Fibroblast of lung (primary cell): ENCODE results near the gene PSD4. TPM values are rescaled to one million over a fixed set of nuclear protein-coding genes. Genes with fewer than 3 reads are reported as not detected.

Experiments used
- DNase-seq, 2 donors: peaks; one replicate each; pipeline versions ENCODE4 v3.0.0 to v3.0.0-alpha.2; 2010; ENCODE audit warnings: low read depth in 2 of 2
- H2AFZ ChIP-seq: 2 replicates; pipeline ENCODE4 v1.5.1; 2012; ENCODE audit warnings: low read length, control low read depth, inconsistent platforms
- H3K27ac ChIP-seq: 2 replicates; pipeline ENCODE4 v1.5.1; 2011; ENCODE audit warnings: low read length, control low read depth; ENCODE audit not compliant: insufficient read depth
- H3K27me3 ChIP-seq: 2 replicates; pipeline ENCODE4 v1.5.1; 2011; ENCODE audit warnings: mild to moderate bottlenecking, low read length; ENCODE audit not compliant: control insufficient read depth, insufficient read depth
- H3K36me3 ChIP-seq: 2 replicates; pipeline ENCODE4 v1.5.1; 2011; ENCODE audit warnings: low read length; ENCODE audit not compliant: control insufficient read depth, insufficient read depth
- H3K4me1 ChIP-seq: 2 replicates; pipeline ENCODE4 v1.5.1; 2011; ENCODE audit warnings: low read length; ENCODE audit not compliant: control insufficient read depth, insufficient read depth; ENCODE audit errors: extremely low read depth
- H3K4me2 ChIP-seq: 2 replicates; pipeline ENCODE4 v1.5.1; 2011; ENCODE audit warnings: low read length, control low read depth; ENCODE audit not compliant: insufficient read depth; ENCODE audit errors: extremely low read depth
- H3K4me3 ChIP-seq, 4 experiments: fragments of 200-600 bp in 1 of 4; sonication (generic) in 1 of 4; replicated peaks in 1 of 4; 2 replicates each; pipeline ENCODE4 v1.5.1; 2011 to 2016; ENCODE audit warnings: low read length in 4 of 4, low read depth in 3 of 4, mild to moderate bottlenecking in 3 of 4, control low read depth in 2 of 4, inconsistent platforms in 1 of 4, mixed read lengths in 1 of 4; ENCODE audit not compliant: insufficient read depth in 1 of 4; ENCODE audit errors: control extremely low read depth in 1 of 4
- H3K79me2 ChIP-seq: 2 replicates; pipeline ENCODE4 v1.5.1; 2012; ENCODE audit warnings: mild to moderate bottlenecking, low read length, inconsistent platforms; ENCODE audit not compliant: control insufficient read depth, insufficient read depth
- H3K9ac ChIP-seq: 2 replicates; pipeline ENCODE4 v1.5.1; 2011; ENCODE audit warnings: mild to moderate bottlenecking, low read length, control low read depth; ENCODE audit not compliant: insufficient read depth
- H3K9me3 ChIP-seq: 2 replicates; pipeline ENCODE4 v1.5.1; 2012; ENCODE audit warnings: low read depth, low read length; ENCODE audit not compliant: control insufficient read depth, insufficient read depth
- H4K20me1 ChIP-seq: 2 replicates; pipeline ENCODE4 v1.5.1; 2011; ENCODE audit warnings: low read length; ENCODE audit not compliant: control insufficient read depth, insufficient read depth; ENCODE audit errors: extremely low read depth
- CTCF ChIP-seq, 2 donors: IDR thresholded peaks in 1 of 2; conservative IDR thresholded peaks in 1 of 2; 1 replicate in 1 of 2; 2 replicates in 1 of 2; pipeline ENCODE4 v1.5.1; 2011 to 2012; ENCODE audit warnings: low read length in 2 of 2, control low read depth in 1 of 2, inconsistent platforms in 1 of 2, low read depth in 1 of 2, mild to moderate bottlenecking in 1 of 2
- EZH2 ChIP-seq: IDR thresholded peaks from 2 replicates; pipeline ENCODE4 v1.5.1; 2012; ENCODE audit warnings: low read length, control low read depth, mild to moderate bottlenecking; ENCODE audit errors: missing control alignments
- polyA plus RNA-seq, 2 donors: library from polyadenylated mRNA; depleted of rRNA in 1 of 2; stranded (reverse) in 1 of 2; unstranded in 1 of 2; fragments of >200 nt; gene quantifications; 2 replicates each; pipeline ENCODE4 v1.2.1, GENCODE V29; 2011 to 2012; ENCODE audit warnings: missing spikeins in 1 of 2
- total RNA-seq: library from RNA; depleted of rRNA; stranded (reverse); fragments of >200 nt; gene quantifications from 2 replicates; pipeline ENCODE4 v1.2.1, GENCODE V29; 2014

The PSD4 gene
- total and polyA plus RNA-seq, 2 donors (not counting 1 experiment from before 2014, with no cell fraction given): 1.0 to 6.1 TPM

DNA sequence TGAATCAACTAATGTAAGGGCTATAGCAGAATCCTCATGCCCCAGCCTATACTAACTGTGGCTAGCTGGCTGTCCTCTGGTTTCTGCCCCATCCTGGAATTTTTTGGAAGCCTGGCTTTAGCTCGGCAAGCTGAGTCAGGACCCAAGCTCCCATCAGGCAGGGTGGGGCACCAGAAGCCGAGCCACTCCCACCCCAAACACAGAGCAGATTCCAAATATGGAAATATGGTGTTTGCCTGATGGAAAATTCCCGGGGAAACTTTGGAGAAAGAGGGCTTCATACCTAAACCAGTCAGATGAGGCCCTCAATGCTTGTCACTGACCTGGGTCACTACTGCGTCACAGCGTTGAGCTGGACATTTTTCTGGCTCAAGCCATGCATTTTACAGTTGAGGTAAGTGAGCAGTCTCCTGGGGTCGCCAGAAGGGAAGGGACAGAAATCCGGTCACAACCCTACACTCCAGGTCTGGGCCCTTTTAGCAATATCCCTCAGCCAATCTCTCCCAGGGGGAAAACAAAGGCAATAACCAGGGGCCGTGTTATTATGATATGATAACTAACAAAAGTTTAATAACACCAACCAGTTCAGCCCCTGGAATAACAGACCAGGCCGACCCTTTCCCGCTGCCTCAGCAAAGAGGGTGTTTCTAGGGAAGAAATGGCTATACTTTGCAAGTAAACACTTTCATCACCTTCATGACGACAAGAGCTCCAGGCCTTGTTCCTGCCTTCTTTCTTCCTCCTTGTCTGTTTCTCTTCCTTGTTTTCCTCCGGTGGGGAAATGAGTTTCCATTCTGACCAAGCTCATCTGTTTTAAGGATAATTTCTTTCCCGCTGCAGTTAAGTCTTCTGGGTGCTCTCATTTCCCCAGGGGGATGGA lies 37.7 kb downstream of the PSD4 start:
- no peaks in the 10 kb centered on the region for H3K27me3 ChIP-seq
- no peaks in the 10 kb centered on the region for H4K20me1 ChIP-seq
- H3K4me1 ChIP-seq: peaks cover 21% of the 10 kb centered on the region
- DNase-seq: peak; percentile 87 to 88
- no peaks in the 10 kb centered on the region for H3K9me3 ChIP-seq
- TF ChIP-seq EZH2 (no peak), CTCF (conservative IDR thresholded peaks at IDR 0.05 in 1 of 2, IDR thresholded peaks at IDR 0.05 in 1 of 2; ENCODE audit: low read depth in 1 of 2, low read length in 2 of 2) (no peak)
- peak overlapping the region; percentile 11 for H3K27ac ChIP-seq
- H2AFZ ChIP-seq: no peak overlapping the region
- no peak overlapping the region for H3K4me2 ChIP-seq
- H3K36me3 ChIP-seq: no peaks in the 10 kb centered on the region
- H3K79me2 ChIP-seq: no peaks in the 10 kb centered on the region
- no peak overlapping the region for H3K9ac ChIP-seq
- H3K4me3 ChIP-seq: no peak overlapping the region

DNA sequence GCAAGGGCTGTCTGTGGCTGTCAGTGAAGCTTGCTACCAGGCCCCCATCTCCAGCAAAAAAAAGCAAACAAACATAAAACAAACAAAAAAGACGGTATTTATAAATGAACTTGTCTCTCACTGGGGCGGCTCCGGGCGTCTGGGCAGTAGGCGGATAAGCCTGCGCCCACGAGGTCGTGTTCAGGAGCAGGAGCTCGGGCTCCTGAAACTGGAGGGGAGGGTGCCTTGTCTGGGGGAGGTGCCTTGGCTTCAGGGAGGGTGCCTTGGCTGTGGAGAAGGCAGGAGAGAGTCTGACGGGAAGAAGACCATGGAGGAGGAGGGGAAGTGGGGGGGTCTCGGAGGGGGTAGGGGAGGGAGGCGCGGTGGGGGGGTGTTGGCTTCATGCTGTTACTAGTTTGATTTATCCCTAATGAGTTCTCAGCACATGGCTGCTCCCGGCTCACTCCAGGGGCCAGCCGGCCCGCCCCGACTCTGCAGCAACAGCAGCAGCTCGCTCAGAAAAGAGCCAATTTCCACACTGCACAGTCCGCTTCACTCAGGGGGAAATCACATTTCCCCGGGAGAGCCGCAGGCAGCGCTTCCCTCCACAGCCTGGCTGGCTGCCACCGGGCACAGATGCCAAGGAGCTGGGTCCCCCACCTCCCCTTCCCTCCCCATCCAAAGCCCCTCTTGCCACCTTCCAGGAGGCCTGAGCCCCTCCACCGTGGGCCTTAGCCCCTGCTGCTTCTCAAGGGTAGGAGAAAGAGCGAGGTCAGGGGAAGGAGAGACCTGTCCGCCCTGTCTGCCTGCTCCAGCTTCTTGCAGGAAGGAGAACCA lies 38.7 kb downstream of the PSD4 start:
- Histone ChIP-seq H4K20me1 (no peaks in the 10 kb centered on the region), H3K9me3 (no peaks in the 10 kb centered on the region), H3K4me3 (no peak overlapping the region), H3K4me1 (peaks cover 21% of the 10 kb centered on the region), H3K27me3 (no peaks in the 10 kb centered on the region), H3K4me2 (peak overlapping the region; percentile 37), H3K36me3 (no peaks in the 10 kb centered on the region), H3K79me2 (no peaks in the 10 kb centered on the region), H3K9ac (no peak overlapping the region), H2AFZ (no peak overlapping the region), H3K27ac (no peak overlapping the region)
- no peak for TF ChIP-seq EZH2
- DNase-seq: peak in 1 of 2 donors; percentile 52

DNA sequence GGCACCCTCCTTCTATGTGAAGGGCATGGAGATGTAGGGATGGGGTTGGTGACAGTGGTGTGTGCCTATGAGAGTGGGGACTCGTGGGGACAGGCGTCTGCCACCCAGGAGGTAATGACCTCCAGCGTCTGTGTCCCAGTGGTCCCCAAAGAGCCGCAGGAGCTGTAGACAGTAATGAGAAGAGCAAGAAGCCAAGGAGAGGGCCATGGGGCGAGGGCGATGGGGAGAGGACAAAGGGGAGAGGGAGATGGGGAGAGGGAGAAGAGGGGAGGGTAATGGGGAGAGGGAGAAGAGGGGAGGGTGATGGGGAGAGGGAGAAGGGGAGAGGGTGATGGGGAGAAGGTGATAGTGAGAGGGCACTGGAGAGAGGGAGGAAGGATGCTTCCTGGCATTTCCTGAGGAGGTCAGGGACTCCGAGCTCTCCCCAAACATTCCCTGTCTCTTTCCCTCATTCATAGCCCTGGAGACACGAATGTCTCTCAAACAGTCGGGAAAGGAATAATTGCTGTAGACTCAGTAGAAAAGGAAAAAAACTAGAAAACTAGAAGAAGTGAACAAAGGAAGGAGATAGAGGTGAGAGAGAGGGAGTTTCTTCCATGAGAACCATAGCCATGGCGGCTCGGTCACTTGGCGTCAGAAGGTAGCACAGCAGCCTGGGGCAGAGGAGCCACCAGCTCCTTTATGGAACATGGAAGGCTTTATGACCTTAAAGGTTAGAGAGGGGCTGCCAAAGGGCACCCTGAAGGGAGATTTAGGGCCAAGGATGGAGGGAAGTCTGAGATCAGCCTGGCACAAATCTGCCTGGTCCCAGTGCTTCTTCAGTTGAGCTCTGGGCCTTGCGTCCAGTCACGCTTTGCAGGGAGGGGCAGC lies 39.5 kb downstream of the PSD4 start:
- Histone ChIP-seq H3K36me3 (no peaks in the 10 kb centered on the region), H3K4me1 (peaks cover 25% of the 10 kb centered on the region), H3K4me2 (no peak overlapping the region), H3K4me3 (no peak overlapping the region), H3K9ac (no peak overlapping the region), H3K79me2 (no peaks in the 10 kb centered on the region), H3K27me3 (no peaks in the 10 kb centered on the region), H4K20me1 (no peaks in the 10 kb centered on the region), H2AFZ (no peak overlapping the region), H3K27ac (no peak overlapping the region), H3K9me3 (no peaks in the 10 kb centered on the region)
- TF ChIP-seq EZH2: no peak
- no peak for TF ChIP-seq CTCF (conservative IDR thresholded peaks at IDR 0.05 in 1 of 2, IDR thresholded peaks at IDR 0.05 in 1 of 2; ENCODE audit: low read depth in 1 of 2, low read length in 2 of 2)
- DNase-seq: no peak
